BLaER1 (cell line): Measurements from ENCODE around the gene SLC25A21.
"Not testable (repeated sequence)": the region's sequence is repeated elsewhere in the genome, so short reads cannot be mapped to it uniquely, and the experiment has no call there.

Experiments
- H3K27ac ChIP-seq: shearing (Covaris generic); formaldehyde crosslinking; 2 replicates; pipeline ENCODE4 v1.8.1; 2022
- H3K27me3 ChIP-seq: shearing (Covaris generic); formaldehyde crosslinking; 2 replicates; pipeline ENCODE4 v1.8.1; 2022
- H3K36me3 ChIP-seq: shearing (Covaris generic); formaldehyde crosslinking; 2 replicates; pipeline ENCODE4 v1.8.1; 2022
- H3K4me1 ChIP-seq: shearing (Covaris generic); formaldehyde crosslinking; 2 replicates; pipeline ENCODE4 v1.8.1; 2022
- H3K4me2 ChIP-seq: shearing (Covaris generic); formaldehyde crosslinking; 2 replicates; pipeline ENCODE4 v1.8.1; 2022
- H3K4me3 ChIP-seq: shearing (Covaris generic); formaldehyde crosslinking; 2 replicates; pipeline ENCODE4 v1.8.1; 2022
- H3K9ac ChIP-seq: shearing (Covaris generic); formaldehyde crosslinking; 2 replicates; pipeline ENCODE4 v1.8.1; 2022
- H3K9me3 ChIP-seq: shearing (Covaris generic); formaldehyde crosslinking; 2 replicates; pipeline ENCODE4 v1.8.1; 2022
- H4K20me1 ChIP-seq: shearing (Covaris generic); formaldehyde crosslinking; 2 replicates; pipeline ENCODE4 v1.8.1; 2022
- Cebpa-rat ChIP-seq: shearing (Covaris generic); IDR thresholded peaks from 2 replicates; pipeline ENCODE4 v1.8.1; 2022

SLC25A21 gene

GRCh38 chr14:37187294-37187693, 14.9 kb upstream of the SLC25A21 start:
- no peaks in the 10 kb centered on the region for H3K36me3 ChIP-seq
- H3K4me3 ChIP-seq = no peak overlapping the region
- no peak overlapping the region for H3K9ac ChIP-seq
- no peaks in the 10 kb centered on the region for H3K27me3 ChIP-seq
- H3K9me3 ChIP-seq = no peaks in the 10 kb centered on the region
- H4K20me1 ChIP-seq = no peaks in the 10 kb centered on the region
- H3K4me1 ChIP-seq = no peaks in the 10 kb centered on the region
- no peak for TF ChIP-seq Cebpa-rat
- no peak overlapping the region for H3K27ac ChIP-seq
- no peak overlapping the region for H3K4me2 ChIP-seq

DNA sequence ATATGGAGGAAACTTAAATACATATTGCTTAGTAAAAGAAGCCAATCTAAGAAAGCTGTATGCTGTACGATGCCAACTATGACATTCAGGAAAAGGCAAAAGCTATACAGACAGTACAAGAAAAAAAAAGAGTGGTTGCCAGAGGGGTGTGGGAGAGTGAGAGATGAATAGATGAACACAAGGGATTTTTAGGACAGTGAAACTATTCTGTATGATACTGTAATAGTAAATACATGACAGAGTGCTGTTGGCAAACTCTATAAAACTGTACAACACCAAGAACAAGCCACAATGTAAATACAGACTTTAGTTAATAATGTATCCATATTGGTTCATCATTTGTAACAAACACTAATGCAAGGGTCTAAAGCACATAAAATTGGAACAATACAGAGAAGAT, 14.5 kb upstream of the SLC25A21 start:
- Histone ChIP-seq H3K27me3 (no peaks in the 10 kb centered on the region), H3K4me3 (no peak overlapping the region), H3K9me3 (no peaks in the 10 kb centered on the region), H3K4me1 (no peaks in the 10 kb centered on the region), H3K4me2 (no peak overlapping the region), H4K20me1 (no peaks in the 10 kb centered on the region), H3K9ac (no peak overlapping the region), H3K27ac (no peak overlapping the region), H3K36me3 (no peaks in the 10 kb centered on the region)
- no peak for TF ChIP-seq Cebpa-rat

DNA sequence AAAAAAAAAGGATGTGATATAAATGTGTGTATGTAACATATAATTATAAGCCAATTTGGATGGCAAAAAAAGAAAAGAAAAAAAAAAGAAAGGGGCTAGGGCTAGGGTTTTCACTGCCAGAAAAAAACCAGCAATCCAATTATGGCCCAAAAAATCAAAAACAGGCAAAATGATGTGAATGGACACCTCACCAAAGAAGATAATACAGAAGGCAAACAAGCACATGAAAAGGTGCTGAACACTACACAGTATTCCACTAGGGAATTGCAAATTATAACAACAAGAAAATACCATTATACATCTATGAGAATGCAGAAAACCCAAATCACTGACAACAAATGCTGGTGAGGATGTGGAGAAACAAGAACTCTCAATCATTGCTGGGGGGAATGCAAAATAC, 13.3 kb upstream of the SLC25A21 start:
- Histone ChIP-seq H3K4me3 (no peak overlapping the region), H3K36me3 (no peaks in the 10 kb centered on the region), H3K27ac (no peak overlapping the region), H4K20me1 (no peaks in the 10 kb centered on the region), H3K27me3 (no peaks in the 10 kb centered on the region), H3K9ac (no peak overlapping the region), H3K4me2 (no peak overlapping the region), H3K4me1 (no peaks in the 10 kb centered on the region), H3K9me3 (no peaks in the 10 kb centered on the region)
- TF ChIP-seq Cebpa-rat = no peak

DNA sequence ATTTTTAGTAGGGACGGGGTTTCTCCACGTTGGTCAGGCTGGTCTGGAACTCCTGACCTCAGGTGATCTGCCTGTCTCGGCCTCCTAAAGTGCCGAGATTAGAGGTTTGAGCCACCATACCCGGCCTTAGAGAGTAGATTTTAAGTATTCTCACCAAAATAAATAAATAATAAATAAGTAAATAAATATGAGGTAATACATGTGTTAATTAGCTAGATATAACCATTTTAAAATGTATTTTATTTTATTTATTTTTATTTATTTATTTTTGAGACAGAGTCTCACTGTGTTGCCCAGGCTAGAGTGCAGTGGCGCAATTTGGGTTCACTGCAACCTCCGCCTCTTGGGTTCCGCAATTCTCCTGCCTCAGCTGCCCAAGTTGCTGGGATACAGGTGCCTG, 12.1 kb upstream of the SLC25A21 start:
- not testable (repeated sequence) for H3K27ac ChIP-seq, H3K9me3 ChIP-seq, H3K4me3 ChIP-seq, H3K36me3 ChIP-seq, H3K4me2 ChIP-seq, H3K4me1 ChIP-seq, H3K27me3 ChIP-seq, H3K9ac ChIP-seq, H4K20me1 ChIP-seq

- Histone ChIP-seq H3K4me2 (no peak overlapping the region), H3K4me1 (no peaks in the 10 kb centered on the region), H3K27me3 (no peaks in the 10 kb centered on the region), H3K27ac (no peak overlapping the region), H3K9me3 (peaks cover 5% of the 10 kb centered on the region; the same call in 1 of the 2 replicates), H3K36me3 (no peaks in the 10 kb centered on the region), H3K4me3 (no peak overlapping the region), H3K9ac (no peak overlapping the region), H4K20me1 (no peaks in the 10 kb centered on the region)
- no peak for TF ChIP-seq Cebpa-rat
Measured at GRCh38 chr14:37181441-37181840, 9.0 kb upstream of the SLC25A21 start.

DNA sequence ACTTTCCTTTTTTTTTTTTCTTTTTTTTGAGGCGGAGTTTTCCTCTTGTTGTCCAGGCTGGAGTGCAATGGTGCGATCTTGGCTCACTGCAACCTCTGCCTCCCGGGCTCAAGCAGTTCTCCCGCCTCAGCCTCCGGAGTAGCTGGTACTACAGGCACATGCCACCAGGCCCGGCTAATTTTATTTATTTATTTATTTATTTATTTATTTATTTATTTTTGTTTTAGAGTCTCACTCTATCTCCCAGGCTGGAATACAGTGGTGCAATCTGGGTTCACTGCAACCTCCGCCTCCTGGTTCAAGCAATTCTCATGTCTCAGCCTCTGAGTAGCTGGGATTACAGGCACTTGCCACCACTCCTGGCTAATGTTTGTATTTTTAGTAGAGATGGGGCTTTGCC, 8.5 kb upstream of the SLC25A21 start:
- H4K20me1 ChIP-seq, H3K9ac ChIP-seq, H3K27me3 ChIP-seq, H3K4me1 ChIP-seq, H3K4me2 ChIP-seq, H3K27ac ChIP-seq, H3K36me3 ChIP-seq, H3K4me3 ChIP-seq, H3K9me3 ChIP-seq: not testable (repeated sequence)

GRCh38 chr14:37179896-37180502, 7.6 kb upstream of the SLC25A21 start:
- H3K4me2 ChIP-seq = no peak overlapping the region

GRCh38 chr14:37172936-37173614, 669 bp upstream of the SLC25A21 start:
- H3K9me3 ChIP-seq = peaks cover 11% of the 10 kb centered on the region
- H3K36me3 ChIP-seq = no peaks in the 10 kb centered on the region
- H3K4me2 ChIP-seq = no peak overlapping the region
- no peak overlapping the region for H3K9ac ChIP-seq
- no peaks in the 10 kb centered on the region for H3K27me3 ChIP-seq
- no peaks in the 10 kb centered on the region for H3K4me1 ChIP-seq
- H3K4me3 ChIP-seq = no peak overlapping the region
- H3K27ac ChIP-seq = no peak overlapping the region
- TF ChIP-seq Cebpa-rat = no peak
- H4K20me1 ChIP-seq = no peaks in the 10 kb centered on the region

More at GRCh38 chr14:37179896-37180502, 7.6 kb upstream of the SLC25A21 start:
- no peaks in the 10 kb centered on the region for H3K4me1 ChIP-seq
- H3K4me3 ChIP-seq = no peak overlapping the region
- no peaks in the 10 kb centered on the region for H3K36me3 ChIP-seq
- no peak overlapping the region for H3K27ac ChIP-seq
- H3K9ac ChIP-seq = no peak overlapping the region
- no peaks in the 10 kb centered on the region for H4K20me1 ChIP-seq
- H3K9me3 ChIP-seq = peaks cover 5% of the 10 kb centered on the region; the same call in 1 of the 2 replicates
- no peak for TF ChIP-seq Cebpa-rat
- no peaks in the 10 kb centered on the region for H3K27me3 ChIP-seq

- H3K9ac ChIP-seq = no peak overlapping the region
- no peak overlapping the region for H3K27ac ChIP-seq
- no peak for TF ChIP-seq Cebpa-rat
- H3K4me1 ChIP-seq = no peaks in the 10 kb centered on the region
- H3K9me3 ChIP-seq = peaks cover 11% of the 10 kb centered on the region
- no peak overlapping the region for H3K4me3 ChIP-seq
- H3K36me3 ChIP-seq = no peaks in the 10 kb centered on the region
- no peak overlapping the region for H3K4me2 ChIP-seq
- no peaks in the 10 kb centered on the region for H4K20me1 ChIP-seq
- H3K27me3 ChIP-seq = no peaks in the 10 kb centered on the region
Measured at GRCh38 chr14:37171678-37172023, 755 bp downstream of the SLC25A21 start.

GRCh38 chr14:37170993-37171392, 1.4 kb downstream of the SLC25A21 start:
- Histone ChIP-seq H3K27ac (no peak overlapping the region), H3K9ac (no peak overlapping the region), H4K20me1 (no peaks in the 10 kb centered on the region), H3K4me3 (no peak overlapping the region), H3K9me3 (peaks cover 11% of the 10 kb centered on the region), H3K4me2 (no peak overlapping the region), H3K36me3 (no peaks in the 10 kb centered on the region), H3K4me1 (no peaks in the 10 kb centered on the region), H3K27me3 (no peaks in the 10 kb centered on the region)
- no peak for TF ChIP-seq Cebpa-rat

- no peak overlapping the region for H3K4me2 ChIP-seq
- no peaks in the 10 kb centered on the region for H3K36me3 ChIP-seq
- H3K27ac ChIP-seq = no peak overlapping the region
- H3K4me3 ChIP-seq = no peak overlapping the region
- no peak overlapping the region for H3K9ac ChIP-seq
- H3K27me3 ChIP-seq = no peaks in the 10 kb centered on the region
- TF ChIP-seq Cebpa-rat = no peak
- no peaks in the 10 kb centered on the region for H4K20me1 ChIP-seq
- peaks cover 11% of the 10 kb centered on the region for H3K9me3 ChIP-seq
- no peaks in the 10 kb centered on the region for H3K4me1 ChIP-seq
Measured at GRCh38 chr14:37170237-37170636, 2.2 kb downstream of the SLC25A21 start.
